ENCODE data around the gene PIEZO1.
"Not testable (repeated sequence)": the region's sequence is repeated elsewhere in the genome, so short reads cannot be mapped to it uniquely, and the experiment has no call there.

The PIEZO1 gene

DNA sequence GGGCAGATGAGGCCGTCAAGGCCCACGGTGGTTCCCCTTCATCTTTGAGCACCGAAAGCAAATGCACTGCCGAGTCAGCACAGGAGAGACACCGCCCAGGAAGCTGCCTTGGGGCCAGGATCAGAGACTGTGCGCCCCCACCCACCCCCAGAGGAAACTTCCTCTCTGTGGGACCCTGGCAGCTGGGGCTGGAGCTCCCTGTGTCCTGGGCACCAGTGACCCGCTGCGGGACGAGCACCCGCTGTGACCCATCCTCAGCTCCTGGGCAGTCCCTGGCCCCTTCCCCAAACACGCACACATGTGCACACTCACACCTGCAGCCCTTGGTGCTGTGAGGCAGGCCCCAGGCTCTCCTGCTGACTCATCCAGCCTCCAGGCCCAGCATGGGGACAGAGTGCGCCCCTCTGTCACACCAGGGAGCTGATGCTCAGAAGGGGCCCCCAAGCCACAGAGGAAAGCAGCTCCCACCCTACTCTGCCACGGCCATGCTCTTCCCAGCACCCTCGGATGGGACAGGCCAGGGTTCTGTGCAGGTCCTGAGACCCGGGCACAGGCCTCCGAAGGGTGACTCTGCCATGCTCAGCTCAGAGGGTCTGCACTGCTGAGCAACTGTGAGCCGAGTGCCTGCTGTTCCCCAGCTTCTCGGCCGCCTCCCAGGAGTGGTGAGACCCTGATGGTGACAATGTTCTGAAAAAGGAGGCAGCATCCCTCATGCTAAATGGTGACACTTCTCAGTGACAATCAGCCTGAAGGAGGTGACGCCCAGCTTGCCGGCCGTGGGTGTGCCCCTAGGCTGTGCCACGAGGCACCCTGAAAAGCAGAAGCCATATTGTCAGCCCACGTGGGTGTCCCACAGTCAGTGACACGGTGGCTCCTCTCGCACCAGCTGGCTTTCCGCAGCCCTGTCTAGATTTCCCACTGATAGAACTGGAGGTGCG lies 3.6 kb downstream of the PIEZO1 start:
- peak; percentile 18 to 58 (median 43) for DNase-seq

DNA sequence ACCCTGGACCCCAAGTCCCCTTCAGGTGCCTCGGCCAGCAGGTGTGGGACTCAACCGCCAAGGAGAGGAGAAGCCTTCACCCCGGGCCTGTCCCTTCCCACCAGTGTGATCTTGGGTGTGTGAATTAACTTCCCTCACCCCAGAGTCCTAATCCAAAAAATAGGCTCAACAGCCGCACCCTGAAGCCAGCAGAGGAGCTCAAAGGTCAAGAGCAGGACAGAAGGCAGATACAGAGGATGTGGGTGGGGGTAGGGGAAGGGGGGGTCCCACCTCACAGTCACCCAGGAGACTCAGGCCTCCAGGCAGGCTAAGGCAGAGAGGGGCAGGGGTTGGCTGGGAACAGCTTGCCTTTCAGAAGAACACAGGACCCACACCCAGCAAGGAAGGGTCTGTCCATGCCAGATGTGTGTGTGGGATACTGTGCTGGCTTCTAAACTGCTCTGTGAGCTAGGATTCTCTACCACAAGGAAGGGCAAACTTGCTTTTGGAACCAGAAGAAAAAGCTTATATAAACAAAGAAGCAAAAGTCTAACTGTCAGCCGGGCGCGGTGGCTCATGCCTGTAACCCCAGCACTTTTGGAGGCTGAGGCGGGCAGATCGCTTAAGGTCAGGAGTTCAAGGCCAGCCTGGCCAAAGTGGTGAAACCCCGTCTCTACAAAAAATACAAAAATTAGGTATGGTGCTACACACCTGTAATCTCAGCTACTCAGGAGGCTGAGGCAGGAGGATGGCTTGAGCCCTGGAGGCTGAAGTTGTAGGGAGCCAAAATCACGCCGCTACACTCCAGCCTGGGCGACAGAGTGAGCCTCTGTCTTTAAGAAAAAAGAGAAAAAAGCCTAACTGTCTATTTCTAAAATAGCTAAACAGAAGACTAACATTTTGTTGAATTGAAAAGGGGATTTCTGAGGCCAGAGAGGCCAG lies 4.6 kb downstream of the PIEZO1 start:
- no peak for DNase-seq

GRCh38 chr16:88779406-88780141 lies 5.4 kb downstream of the PIEZO1 start:
- DNase-seq, result no peak

DNA sequence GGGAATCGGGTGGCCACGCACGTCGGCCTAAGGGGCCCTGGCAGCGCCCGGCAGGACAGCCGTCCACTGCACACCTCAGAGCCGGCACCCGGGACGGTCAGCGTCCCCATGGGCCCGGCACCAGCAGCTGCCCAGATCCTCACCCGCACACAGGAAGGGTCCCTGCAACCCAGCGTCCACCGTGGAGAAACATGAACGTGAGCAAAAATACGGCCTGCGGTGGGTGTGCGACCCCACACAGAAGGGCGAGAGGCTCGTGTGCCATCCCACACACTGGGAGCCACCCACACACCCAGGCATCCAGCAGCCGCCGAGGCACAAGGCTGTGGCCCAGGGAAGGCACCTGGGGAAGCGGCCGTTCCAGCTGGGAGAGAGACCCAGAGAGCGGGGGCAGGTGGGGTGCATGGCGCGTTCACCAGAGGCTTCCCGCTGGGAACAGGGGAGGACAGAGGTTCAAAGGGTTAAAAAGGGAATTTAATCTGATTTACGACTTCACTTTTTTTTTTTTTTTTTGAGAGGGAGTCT lies 6.4 kb downstream of the PIEZO1 start:
- no peak for DNase-seq

- no peak for DNase-seq
These were observed 6.8 kb downstream of the PIEZO1 start for GRCh38 chr16:88778271-88778525.

DNA sequence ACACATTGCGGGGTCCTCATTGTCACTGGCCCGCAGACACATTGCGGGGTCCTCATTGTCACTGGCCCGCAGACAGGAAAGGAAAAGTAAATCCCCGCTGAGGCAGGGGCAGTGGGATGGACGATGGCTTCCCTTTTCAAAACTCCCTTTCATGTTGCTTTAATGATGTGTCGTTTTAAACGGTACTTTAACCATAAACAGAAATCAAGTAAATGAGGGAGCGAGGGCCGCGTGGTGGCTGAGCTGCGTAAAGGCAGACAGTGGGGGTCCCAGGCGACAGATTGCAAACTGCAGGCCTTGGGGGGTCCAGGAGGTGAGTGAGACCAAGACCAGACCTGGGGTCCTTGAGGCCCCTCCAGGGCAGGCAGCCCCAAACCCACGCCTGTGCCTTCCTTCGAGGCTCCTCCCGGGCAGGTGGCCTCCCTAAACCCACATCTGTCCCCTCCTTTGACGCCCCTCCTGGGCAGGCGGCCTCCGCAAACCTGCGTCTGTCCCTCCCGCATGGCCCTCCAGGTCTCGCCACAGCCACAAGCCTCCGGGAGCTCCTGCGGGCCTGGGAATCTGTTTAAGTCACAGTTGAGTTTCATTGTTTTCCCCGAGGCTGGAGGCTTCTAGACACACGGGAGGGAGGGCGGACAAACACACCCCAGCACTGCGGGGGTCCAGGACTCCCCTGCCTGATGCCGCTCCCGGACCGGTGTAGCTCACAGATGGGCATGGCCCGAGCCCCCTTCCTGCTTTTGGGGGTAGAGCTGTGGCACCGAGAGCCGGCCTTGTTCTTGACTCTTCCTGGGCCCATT lies 7.3 kb downstream of the PIEZO1 start:
- no peak for DNase-seq

DNA sequence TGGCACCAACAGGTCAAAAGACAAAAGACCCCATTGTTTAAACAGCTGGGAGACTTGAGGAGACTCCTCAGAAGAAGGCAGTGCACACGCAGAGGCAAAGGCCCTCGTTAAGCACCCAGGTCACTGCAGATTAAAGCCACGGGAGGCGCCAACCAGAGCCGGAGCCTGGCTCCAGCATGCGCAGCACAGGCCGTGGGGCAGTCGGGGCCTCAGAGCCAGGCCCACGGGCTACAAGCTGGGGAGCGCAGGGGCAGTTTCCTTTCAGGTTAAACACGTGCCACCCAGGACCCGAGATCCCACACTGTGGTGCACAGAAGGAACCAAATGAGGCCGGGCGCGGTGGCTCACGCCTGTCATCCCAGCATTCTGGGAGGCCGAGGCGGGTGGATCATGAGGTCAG lies 9.2 kb downstream of the PIEZO1 start:
- DNase-seq, result no peak

GRCh38 chr16:88774544-88775393 lies 10.3 kb downstream of the PIEZO1 start:
- DNase-seq, result no peak

- DNase-seq, result no peak
These were observed 11.2 kb downstream of the PIEZO1 start for GRCh38 chr16:88773812-88774291.

DNA sequence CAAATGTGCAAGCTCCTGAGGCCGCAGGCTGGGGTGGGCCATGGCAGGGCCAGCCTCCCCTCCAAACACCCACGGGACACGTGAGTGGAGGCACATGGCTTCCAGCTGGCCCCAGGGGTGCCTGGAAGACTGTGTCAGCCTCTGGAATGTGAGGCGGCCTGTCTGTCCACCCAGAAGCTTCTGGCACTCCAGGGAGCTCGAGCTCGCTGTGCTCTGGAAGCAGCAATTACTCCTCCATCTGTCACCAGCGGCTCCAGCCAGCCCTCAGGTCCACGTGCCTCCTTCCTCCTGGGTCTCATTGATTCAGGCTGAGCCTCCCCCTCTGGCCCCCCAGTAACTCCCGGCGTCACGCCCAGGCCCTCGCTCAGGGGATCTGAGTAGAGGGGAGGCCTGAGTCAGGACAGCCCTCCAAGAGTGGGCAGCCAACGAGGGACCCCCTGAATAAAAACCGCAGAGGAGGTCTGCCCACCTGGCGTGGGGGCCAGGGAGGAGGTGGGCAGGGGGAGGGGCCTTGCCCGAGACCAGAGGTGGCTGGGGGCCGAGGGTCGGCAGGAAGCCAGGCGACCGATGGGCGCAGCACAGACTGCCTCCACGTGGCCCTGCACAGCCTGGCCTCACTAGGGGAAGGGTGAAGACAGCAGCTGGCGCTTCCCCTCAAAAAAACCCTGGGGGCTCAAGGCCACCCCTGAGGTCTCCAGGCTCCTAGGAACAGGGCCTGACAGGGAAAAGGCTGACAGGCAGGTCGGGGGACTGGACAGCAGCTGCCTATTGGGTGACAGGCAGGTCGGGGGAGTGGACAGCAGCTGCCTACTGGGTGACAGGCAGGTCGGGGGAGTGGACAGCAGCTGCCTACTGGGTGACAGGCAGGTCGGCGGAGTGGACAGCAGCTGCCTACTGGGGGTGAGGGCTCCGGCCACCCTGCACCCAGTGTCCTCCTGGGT lies 11.9 kb downstream of the PIEZO1 start:
- no peak for DNase-seq

- not testable (repeated sequence) for DNase-seq
These were observed 13.2 kb downstream of the PIEZO1 start for GRCh38 chr16:88771781-88772180.

- no peak for DNase-seq
These were observed 13.7 kb downstream of the PIEZO1 start for GRCh38 chr16:88771294-88771772.

DNA sequence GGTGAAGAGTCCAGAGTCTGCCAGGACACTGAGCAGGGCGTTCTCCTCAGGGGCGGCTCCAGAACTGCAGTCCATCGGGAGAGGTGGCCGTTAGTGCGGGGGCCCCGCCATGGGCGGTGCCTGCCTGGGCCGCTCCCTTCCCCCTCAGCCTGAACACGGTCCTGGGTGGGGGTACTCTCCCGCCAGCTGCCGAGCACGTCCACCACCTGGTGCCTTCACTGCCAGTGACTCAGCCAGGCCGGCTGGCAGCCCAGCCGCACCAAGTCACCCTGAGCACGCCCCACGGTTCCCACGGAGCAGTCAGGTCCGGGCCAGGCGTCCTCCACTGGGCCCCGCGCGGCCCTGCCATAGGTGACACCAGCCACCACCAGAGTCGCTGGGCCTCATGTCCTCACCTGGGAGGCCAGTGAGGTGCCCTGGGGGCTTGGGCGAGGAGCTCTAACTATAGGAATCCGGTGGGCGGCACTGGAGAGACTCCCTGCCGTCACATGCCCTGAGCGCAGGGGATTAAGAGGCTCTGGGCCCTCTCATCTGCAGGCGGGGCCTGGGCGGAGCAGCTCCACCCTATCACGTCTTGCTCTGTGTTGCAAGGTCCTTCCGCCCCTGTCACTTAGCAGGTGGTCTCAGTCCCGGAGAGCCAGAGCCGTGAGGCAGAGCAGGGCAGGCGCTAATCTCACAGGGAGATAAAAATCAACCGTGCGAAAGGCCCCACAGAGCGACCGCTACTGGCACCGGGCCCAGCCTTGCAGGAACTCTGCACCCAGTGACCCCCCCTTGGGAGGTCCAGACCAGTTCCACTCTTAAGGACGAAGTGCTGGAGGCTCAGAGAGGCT lies 14.3 kb downstream of the PIEZO1 start:
- peak in 2 of 6 experiments; percentile 25 to 31 for DNase-seq

GRCh38 chr16:88769617-88770460 lies 15.2 kb downstream of the PIEZO1 start:
- peak in 4 of 6 experiments; percentile 9 to 19 (median 14) for DNase-seq

- no peak for DNase-seq
These were observed 16.8 kb downstream of the PIEZO1 start for GRCh38 chr16:88768071-88768783.

DNA sequence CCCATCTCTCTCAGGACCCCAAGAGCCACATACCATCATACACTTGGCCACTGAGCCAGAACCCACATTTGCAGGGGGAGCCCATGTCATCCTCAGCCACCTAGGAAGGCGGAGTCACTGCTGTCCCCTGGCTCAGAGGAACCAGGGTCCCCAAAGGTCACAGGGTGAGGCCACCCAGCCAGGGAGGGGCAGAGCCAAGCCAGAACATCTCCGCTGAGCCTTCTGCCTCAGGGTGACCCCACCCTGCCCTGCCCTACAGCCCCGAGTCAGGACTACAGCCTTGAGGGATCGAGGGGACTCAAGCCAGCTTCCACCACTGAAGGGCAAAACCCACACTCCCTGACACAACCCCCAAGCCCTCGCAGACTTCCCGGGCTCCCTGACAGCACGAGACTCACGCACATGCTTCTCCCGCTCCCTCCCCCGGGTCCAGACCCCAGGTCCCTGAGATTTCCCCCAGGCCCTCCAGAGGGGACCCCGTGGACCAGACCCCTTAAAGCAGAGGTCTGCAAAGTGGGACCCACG lies 17.4 kb downstream of the PIEZO1 start:
- no peak for DNase-seq

GRCh38 chr16:88766975-88767374 lies 18.0 kb downstream of the PIEZO1 start:
- DNase-seq, result no peak

Data from stimulated activated naive CD4-positive, alpha-beta T cell (primary cell).